CD4-positive, alpha-beta T cell (primary cell): ENCODE measurements around the gene KIF25. TPM values are rescaled to one million over a fixed set of nuclear protein-coding genes. Genes with fewer than 3 reads are reported as not detected.

Source experiments
- ATAC-seq: fragments of 200-7000 bp; cut with Tn5 transposase; one replicate; pipeline ENCODE4 v1.10.0; 2022; ENCODE audit warnings: mild to moderate bottlenecking; ENCODE audit not compliant: poor library complexity
- CTCF ChIA-PET: fragments of 350-600 bp; sonication (Branson Sonifier 250); formaldehyde crosslinking; loops from one replicate; lab custom pipeline; 2021; ENCODE audit warnings: antibody characterized with exemption, inconsistent platforms; lab: Charles Lee
- POLR2A ChIA-PET: fragments of 350-600 bp; sonication (Branson Sonifier 250); formaldehyde crosslinking; loops from one replicate; lab custom pipeline; 2021; ENCODE audit warnings: antibody characterized with exemption, inconsistent platforms; lab: Charles Lee
- DNase-seq, 14 experiments: peaks; one replicate each; pipeline ENCODE4 v3.0.0-alpha.2; 2013 to 2020; ENCODE audit warnings: mixed read lengths in 2 of 14
- H3K27ac ChIP-seq, 2 donors: one replicate each; pipeline versions ENCODE4 v1.5.1 to v1.7.0; 2013; ENCODE audit warnings: low read length in 2 of 2, low read depth in 1 of 2, mild to moderate bottlenecking in 1 of 2
- H3K27me3 ChIP-seq, 2 experiments: 1 replicate in 1 of 2; 2 replicates in 1 of 2; pipeline versions ENCODE4 v1.6.1 to v1.7.0; 2013; ENCODE audit warnings: low read length in 2 of 2, control low read depth in 1 of 2, mild to moderate bottlenecking in 1 of 2, moderate library complexity in 1 of 2; ENCODE audit not compliant: insufficient read depth in 2 of 2, control insufficient read depth in 1 of 2
- H3K36me3 ChIP-seq: one replicate; pipeline ENCODE4 v1.6.1; 2013; ENCODE audit warnings: low read length, control low read depth; ENCODE audit not compliant: insufficient read depth
- H3K4me1 ChIP-seq: one replicate; pipeline ENCODE4 v1.6.1; 2013; ENCODE audit warnings: low read length, control low read depth; ENCODE audit not compliant: insufficient read depth
- H3K4me3 ChIP-seq: one replicate; pipeline ENCODE4 v1.5.1; 2013; ENCODE audit warnings: mild to moderate bottlenecking, low read length, moderate library complexity
- H3K9me3 ChIP-seq, 2 experiments: 1 replicate in 1 of 2; 2 replicates in 1 of 2; pipeline versions ENCODE4 v1.6.1 to v1.7.0; 2013; ENCODE audit warnings: low read length in 2 of 2, mild to moderate bottlenecking in 2 of 2, control low read depth in 1 of 2, moderate library complexity in 1 of 2; ENCODE audit not compliant: control insufficient read depth in 1 of 2, insufficient read depth in 1 of 2
- H3K27ac Mint-ChIP-seq: one replicate; pipeline ENCODE4 v1.8.0; 2020; ENCODE audit warnings: mixed read lengths
- H3K27me3 Mint-ChIP-seq: one replicate; pipeline ENCODE4 v1.8.0; 2021; ENCODE audit warnings: mixed read lengths
- H3K36me3 Mint-ChIP-seq: one replicate; pipeline ENCODE4 v1.8.0; 2021; ENCODE audit warnings: low read depth, mixed read lengths
- H3K4me1 Mint-ChIP-seq: one replicate; pipeline ENCODE4 v1.8.0; 2021; ENCODE audit warnings: low read depth, mixed read lengths
- H3K4me3 Mint-ChIP-seq: one replicate; pipeline ENCODE4 v1.8.0; 2020; ENCODE audit warnings: mild to moderate bottlenecking, mixed read lengths
- H3K9me3 Mint-ChIP-seq: one replicate; pipeline ENCODE4 v1.8.0; 2020; ENCODE audit warnings: mixed read lengths
- intact Hi-C, 2 experiments: fragments of 100-400 bp; cut with DNase I in 1 of 2; cut with micrococcal nuclease in 1 of 2; formaldehyde crosslinking; loops; one replicate each; pipeline versions ENCODE4 v1.15.1 to v1.9.0; 2023 to 2025; cut with DNase I, micrococcal nuclease
- total RNA-seq, 174 experiments: library from RNA in 2 of 174; stranded (reverse) in 2 of 174; gene quantifications; one replicate each; pipeline ENCODE4 v1.2.3 and lab custom pipeline; 2021 to 2026
- TF ChIP-seq, protein P1 (sequence below): fragments of 200-600 bp; IDR thresholded peaks from one replicate; pipeline ENCODE4 v1.8.0; 2022; ENCODE audit warnings: antibody characterized with exemption, mild to moderate bottlenecking

KIF25 gene
- total RNA-seq, 2 experiments from 2014 or later: not detected

- intact Hi-C loops: no loop called here
- H3K27me3 Mint-ChIP-seq: no peaks in the 10 kb centered on the region
- no peaks in the 10 kb centered on the region for H3K36me3 ChIP-seq
- no peak for DNase-seq
- ChIA-PET POLR2A (no interaction called here), CTCF (interaction anchor here (0.8 kb wide), 1 partner anchor 16 kb away, joined by 3 read pairs; no protein-coding TSS in a partner anchor)
- no peaks in the 10 kb centered on the region for H3K9me3 Mint-ChIP-seq
- H3K4me3 Mint-ChIP-seq: no peak overlapping the region
- H3K27ac Mint-ChIP-seq: no peak overlapping the region
- no peak overlapping the region for H3K4me3 ChIP-seq
- H3K4me1 Mint-ChIP-seq: no peaks in the 10 kb centered on the region
- H3K9me3 ChIP-seq: peaks cover 0 to 25% of the 10 kb centered on the region in 2 experiments
- no peaks in the 10 kb centered on the region for H3K36me3 Mint-ChIP-seq
- TF ChIP-seq, protein P1, sequence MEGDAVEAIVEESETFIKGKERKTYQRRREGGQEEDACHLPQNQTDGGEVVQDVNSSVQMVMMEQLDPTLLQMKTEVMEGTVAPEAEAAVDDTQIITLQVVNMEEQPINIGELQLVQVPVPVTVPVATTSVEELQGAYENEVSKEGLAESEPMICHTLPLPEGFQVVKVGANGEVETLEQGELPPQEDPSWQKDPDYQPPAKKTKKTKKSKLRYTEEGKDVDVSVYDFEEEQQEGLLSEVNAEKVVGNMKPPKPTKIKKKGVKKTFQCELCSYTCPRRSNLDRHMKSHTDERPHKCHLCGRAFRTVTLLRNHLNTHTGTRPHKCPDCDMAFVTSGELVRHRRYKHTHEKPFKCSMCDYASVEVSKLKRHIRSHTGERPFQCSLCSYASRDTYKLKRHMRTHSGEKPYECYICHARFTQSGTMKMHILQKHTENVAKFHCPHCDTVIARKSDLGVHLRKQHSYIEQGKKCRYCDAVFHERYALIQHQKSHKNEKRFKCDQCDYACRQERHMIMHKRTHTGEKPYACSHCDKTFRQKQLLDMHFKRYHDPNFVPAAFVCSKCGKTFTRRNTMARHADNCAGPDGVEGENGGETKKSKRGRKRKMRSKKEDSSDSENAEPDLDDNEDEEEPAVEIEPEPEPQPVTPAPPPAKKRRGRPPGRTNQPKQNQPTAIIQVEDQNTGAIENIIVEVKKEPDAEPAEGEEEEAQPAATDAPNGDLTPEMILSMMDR: no peak
- no peaks in the 10 kb centered on the region for H3K27me3 ChIP-seq
- H3K4me1 ChIP-seq: no peaks in the 10 kb centered on the region
- ATAC-seq: no peak
- no peak overlapping the region for H3K27ac ChIP-seq
These were observed 12.4 kb upstream of the KIF25 start for GRCh38 chr6:167984876-167985604.

DNA sequence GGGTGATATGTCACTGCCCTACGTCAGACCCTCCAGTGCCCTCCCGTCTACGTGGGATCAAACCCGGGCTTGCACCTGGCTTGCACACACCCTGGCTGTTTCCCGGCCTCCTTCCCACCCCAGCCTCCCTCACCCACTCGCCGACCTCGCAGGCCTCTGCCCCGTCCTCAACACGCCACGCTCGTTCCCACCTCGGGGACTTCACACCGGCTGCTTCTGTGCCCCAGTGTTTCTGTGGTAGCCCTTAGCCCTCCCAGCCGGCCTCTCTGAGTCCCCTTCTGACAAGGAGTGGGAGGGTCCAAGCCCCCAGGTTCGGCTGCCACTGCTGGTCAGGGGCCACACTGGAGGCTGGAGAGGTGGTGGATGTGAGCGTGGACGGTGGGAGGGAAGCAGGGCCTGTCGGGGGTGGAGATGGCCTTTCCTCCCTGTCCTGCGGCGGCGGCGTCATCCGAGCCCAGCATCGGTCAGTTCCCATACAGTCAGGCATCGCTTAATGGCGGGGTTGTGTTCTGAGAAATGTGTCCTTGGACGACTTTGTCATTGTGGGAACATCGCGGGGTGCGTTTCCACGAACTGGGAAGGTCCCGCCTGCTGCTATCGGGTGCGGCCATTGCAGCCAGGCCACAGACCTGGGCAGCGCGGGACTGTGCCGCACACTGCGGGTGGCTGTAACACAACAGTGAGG is 11.4 kb upstream of the KIF25 start:
- peaks cover 0 to 33% of the 10 kb centered on the region in 2 experiments for H3K9me3 ChIP-seq
- intact Hi-C loops: no loop called here
- Mint-ChIP-seq H3K36me3 (no peaks in the 10 kb centered on the region), H3K9me3 (no peaks in the 10 kb centered on the region), H3K4me3 (no peak overlapping the region), H3K27ac (no peak overlapping the region), H3K4me1 (no peaks in the 10 kb centered on the region), H3K27me3 (no peaks in the 10 kb centered on the region)
- ChIA-PET CTCF (no interaction called here), POLR2A (no interaction called here)
- H3K4me3 ChIP-seq: no peak overlapping the region
- H3K4me1 ChIP-seq: no peaks in the 10 kb centered on the region
- no peaks in the 10 kb centered on the region for H3K27me3 ChIP-seq
- TF ChIP-seq, protein P1: no peak
- no peak overlapping the region for H3K27ac ChIP-seq
- no peaks in the 10 kb centered on the region for H3K36me3 ChIP-seq
- ATAC-seq (no peak), DNase-seq (no peak)

GRCh38 chr6:167987396-167988153 is 9.9 kb upstream of the KIF25 start:
- H3K36me3 Mint-ChIP-seq: no peaks in the 10 kb centered on the region
- CTCF ChIA-PET: no interaction called here
- Histone ChIP-seq H3K36me3 (no peaks in the 10 kb centered on the region), H3K27ac (no peak overlapping the region), H3K4me3 (no peak overlapping the region), H3K9me3 (peaks cover 0 to 33% of the 10 kb centered on the region in 2 experiments), H3K4me1 (no peaks in the 10 kb centered on the region), H3K27me3 (no peaks in the 10 kb centered on the region)
- no peaks in the 10 kb centered on the region for H3K9me3 Mint-ChIP-seq
- no peaks in the 10 kb centered on the region for H3K27me3 Mint-ChIP-seq
- intact Hi-C loops: no loop called here
- TF ChIP-seq, protein P1: no peak
- H3K27ac Mint-ChIP-seq: no peak overlapping the region
- POLR2A ChIA-PET: no interaction called here
- ATAC-seq (no peak), DNase-seq (no peak)
- no peak overlapping the region for H3K4me3 Mint-ChIP-seq
- no peaks in the 10 kb centered on the region for H3K4me1 Mint-ChIP-seq
